GM19324 (cell line): ENCODE results near the gene ZBTB42.

Source experiments
- ATAC-seq: cut with Tn5 transposase; IDR thresholded peaks from one replicate; pipeline ENCODE4 v1.9.1; 2021; ENCODE audit warnings: mild to moderate bottlenecking, moderate library complexity; ENCODE audit not compliant: unreplicated experiment, low FRiP score

The ZBTB42 gene

GRCh38 chr14:104792945-104793702, 7.8 kb upstream of the ZBTB42 start:
- ATAC-seq, result no peak

GRCh38 chr14:104793703-104793959, 7.3 kb upstream of the ZBTB42 start:
- ATAC-seq, result no peak

GRCh38 chr14:104794099-104794498, 6.8 kb upstream of the ZBTB42 start:
- no peak for ATAC-seq

- no peak for ATAC-seq
Measured at GRCh38 chr14:104794631-104794992, 6.3 kb upstream of the ZBTB42 start.

- peak; percentile 33 for ATAC-seq
Measured at GRCh38 chr14:104794993-104795780, 5.7 kb upstream of the ZBTB42 start, which contains the start of gene AKT1. Gene AKT1, minus strand, starts transcription at chr14:104795748. Its CDS starts 3,105 bp downstream, at chr14:104792643.

- ATAC-seq, result peak; percentile 44
Measured at GRCh38 chr14:104795781-104796686, 4.9 kb upstream of the ZBTB42 start.

GRCh38 chr14:104796687-104797081, 4.2 kb upstream of the ZBTB42 start:
- no peak for ATAC-seq

- no peak for ATAC-seq
Measured at GRCh38 chr14:104797115-104798044, 3.5 kb upstream of the ZBTB42 start.

- ATAC-seq, result no peak
Measured at GRCh38 chr14:104798300-104799243, 2.3 kb upstream of the ZBTB42 start.

- ATAC-seq, result no peak
Measured at GRCh38 chr14:104799244-104800014, 1.5 kb upstream of the ZBTB42 start.

GRCh38 chr14:104800015-104800770, 708 bp upstream of the ZBTB42 start:
- ATAC-seq, result peak; percentile 69

GRCh38 chr14:104801520-104802393, 856 bp downstream of the ZBTB42 start:
- no peak for ATAC-seq

GRCh38 chr14:104802394-104803184, 1.7 kb downstream of the ZBTB42 start:
- no peak for ATAC-seq

- ATAC-seq, result no peak
Measured at GRCh38 chr14:104803280-104803911, 2.5 kb downstream of the ZBTB42 start.

- no peak for ATAC-seq
Measured at GRCh38 chr14:104803912-104804410, 3.1 kb downstream of the ZBTB42 start.
